ENCODE measurements around the gene NUTF2.

Gene NUTF2

DNA sequence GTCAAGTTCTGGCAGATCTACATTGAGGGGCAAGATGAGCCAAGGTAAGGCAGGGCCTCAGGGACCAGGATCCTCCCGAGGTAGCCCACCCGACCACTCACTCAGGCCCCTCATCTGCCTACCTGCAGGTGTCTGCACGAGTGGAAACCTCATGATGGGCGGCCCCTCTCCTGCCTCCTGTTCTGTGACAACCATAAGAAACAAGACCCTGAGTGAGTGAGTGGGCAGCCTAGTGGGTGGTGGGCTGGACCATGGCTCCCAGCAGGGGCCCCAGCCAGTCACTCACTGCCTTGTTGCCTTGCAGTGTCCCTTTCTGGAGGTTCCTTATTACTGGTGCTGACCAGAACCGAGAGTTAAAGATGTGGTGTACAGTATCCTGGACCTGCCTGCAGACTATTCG lies 31.5 kb downstream of the NUTF2 start:
- no peak for TF ChIP-seq CTCF (IDR thresholded peaks at IDR 0.05; ENCODE audit: low read depth, low read length)
- no peak overlapping the region for H3K4me3 ChIP-seq (ENCODE audit: low read depth, low read length)
- in situ Hi-C loops (cut with HindIII; ENCODE audit: low sequenced_read_pairs): no loop called here
- no peak for DNase-seq (ENCODE audit: low read depth, low spot score)

DNA sequence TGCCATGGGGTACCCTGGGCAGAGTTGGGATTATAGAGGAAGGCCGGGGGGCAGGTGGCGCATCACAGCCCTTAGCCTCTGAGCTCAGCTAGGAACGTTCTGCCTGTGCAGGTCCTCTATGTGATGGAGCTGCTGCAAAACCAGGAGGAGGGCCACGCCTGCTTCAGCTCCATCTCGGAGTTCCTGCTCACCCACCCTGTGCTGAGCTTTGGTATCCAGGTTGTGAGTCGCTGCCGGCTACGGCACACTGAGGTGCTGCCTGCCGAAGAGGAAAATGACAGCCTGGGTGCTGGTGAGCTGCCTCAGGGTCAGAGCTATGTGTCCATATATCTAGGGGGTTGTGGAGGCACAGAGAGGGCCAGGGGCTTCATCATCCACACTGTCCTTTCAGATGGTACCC lies 32.1 kb downstream of the NUTF2 start:
- in situ Hi-C loops (cut with HindIII; ENCODE audit: low sequenced_read_pairs): no loop called here
- DNase-seq (ENCODE audit: low read depth, low spot score): no peak
- H3K4me3 ChIP-seq (ENCODE audit: low read depth, low read length): no peak overlapping the region
- TF ChIP-seq CTCF (IDR thresholded peaks at IDR 0.05; ENCODE audit: low read depth, low read length): no peak

DNA sequence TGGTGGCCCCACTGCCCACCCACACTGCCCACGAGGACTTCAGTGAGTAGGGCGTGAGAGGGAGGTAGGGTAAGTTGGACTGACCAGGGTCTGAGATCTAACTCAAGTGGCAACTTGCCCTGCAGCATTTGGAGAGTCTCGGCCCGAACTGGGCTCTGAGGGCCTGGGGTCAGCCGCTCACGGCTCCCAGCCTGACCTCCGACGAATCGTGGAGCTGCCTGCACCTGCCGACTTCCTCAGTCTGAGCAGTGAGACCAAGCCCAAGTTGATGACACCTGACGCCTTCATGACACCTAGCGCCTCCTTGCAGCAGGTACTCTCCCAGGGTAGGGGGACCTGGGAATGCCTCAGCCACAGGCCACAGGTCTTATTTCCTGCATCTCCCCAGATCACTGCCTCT lies 32.7 kb downstream of the NUTF2 start:
- H3K4me3 ChIP-seq (ENCODE audit: low read depth, low read length): no peak overlapping the region
- in situ Hi-C loops (cut with HindIII; ENCODE audit: low sequenced_read_pairs): no loop called here
- TF ChIP-seq CTCF (IDR thresholded peaks at IDR 0.05; ENCODE audit: low read depth, low read length): no peak
- no peak for DNase-seq (ENCODE audit: low read depth, low spot score)

- H3K4me3 ChIP-seq (ENCODE audit: low read depth, low read length): no peak overlapping the region
- no peak for DNase-seq (ENCODE audit: low read depth, low spot score)
- TF ChIP-seq CTCF (IDR thresholded peaks at IDR 0.05; ENCODE audit: low read depth, low read length): no peak
- in situ Hi-C loops (cut with HindIII; ENCODE audit: low sequenced_read_pairs): no loop called here
These were observed 33.2 kb downstream of the NUTF2 start for GRCh38 chr16:67879936-67880335.

- H3K4me3 ChIP-seq (ENCODE audit: low read depth, low read length): no peak overlapping the region
- TF ChIP-seq CTCF (IDR thresholded peaks at IDR 0.05; ENCODE audit: low read depth, low read length): no peak
- in situ Hi-C loops (cut with HindIII; ENCODE audit: low sequenced_read_pairs): no loop called here
- DNase-seq (ENCODE audit: low read depth, low spot score): no peak
These were observed 33.9 kb downstream of the NUTF2 start for GRCh38 chr16:67880584-67880983.

DNA sequence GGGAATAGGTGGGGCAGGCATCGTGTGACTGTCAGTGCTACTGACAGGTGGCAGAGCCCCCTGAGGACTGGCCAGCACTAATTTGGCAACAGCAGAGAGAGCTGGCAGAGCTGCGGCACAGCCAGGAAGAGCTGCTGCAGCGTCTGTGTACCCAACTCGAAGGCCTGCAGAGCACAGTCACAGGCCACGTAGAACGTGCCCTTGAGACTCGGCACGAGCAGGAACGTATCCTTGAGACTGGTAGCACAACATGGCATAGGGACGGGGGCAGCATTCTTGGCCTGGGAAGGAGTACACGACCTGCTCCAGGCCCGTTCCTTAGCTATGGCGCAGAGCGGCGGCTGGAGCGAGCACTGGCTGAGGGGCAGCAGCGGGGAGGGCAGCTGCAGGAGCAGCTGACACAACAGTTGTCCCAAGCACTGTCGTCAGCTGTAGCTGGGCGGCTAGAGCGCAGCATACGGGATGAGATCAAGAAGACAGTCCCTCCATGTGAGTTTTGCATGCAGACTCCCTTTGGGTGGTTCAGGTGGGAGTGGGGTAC lies 35.0 kb downstream of the NUTF2 start:
- DNase-seq (ENCODE audit: low read depth, low spot score): no peak
- H3K4me3 ChIP-seq (ENCODE audit: low read depth, low read length): no peak overlapping the region
- no peak for TF ChIP-seq CTCF (IDR thresholded peaks at IDR 0.05; ENCODE audit: low read depth, low read length)
- in situ Hi-C loops (cut with HindIII; ENCODE audit: low sequenced_read_pairs): no loop called here

Measured in astrocyte of the spinal cord (primary cell).